Vagina (tissue), 2 donors: ENCODE results near the gene RPS6KB2. TPM values are rescaled to one million over a fixed set of nuclear protein-coding genes. Genes with fewer than 3 reads are reported as not detected.

Experiments used
- DNase-seq, 2 donors: peaks; one replicate each; pipeline ENCODE4 v3.0.0-alpha.2; 2017; ENCODE audit errors: extremely low spot score in 2 of 2
- H3K27ac ChIP-seq: fragments of 200-600 bp; sonication (generic); one replicate; pipeline ENCODE4 v1.5.1; 2019
- H3K27me3 ChIP-seq: fragments of 200-600 bp; sonication (generic); one replicate; pipeline ENCODE4 v1.5.1; 2019
- H3K36me3 ChIP-seq, 2 donors: fragments of 200-600 bp; sonication (generic); one replicate each; pipeline ENCODE4 v1.5.1; 2017 to 2019
- H3K4me1 ChIP-seq: fragments of 200-600 bp; sonication (generic); one replicate; pipeline ENCODE4 v1.5.1; 2019
- H3K4me3 ChIP-seq, 2 donors: fragments of 200-600 bp; sonication (generic); 1 replicate in 1 of 2; 2 replicates in 1 of 2; pipeline ENCODE4 v1.5.1; 2016 to 2019
- H3K9me3 ChIP-seq: fragments of 200-600 bp; sonication (generic); one replicate; pipeline ENCODE4 v1.5.1; 2019
- CTCF ChIP-seq, 3 experiments: fragments of 450-650 bp in 2 of 3; fragments of 200-600 bp in 1 of 3; sonication (generic) in 1 of 3; IDR thresholded peaks; one replicate each; pipeline ENCODE4 v1.5.1; 2017 to 2019; ENCODE audit warnings: antibody characterized with exemption in 3 of 3, mild to moderate bottlenecking in 2 of 3, moderate library complexity in 2 of 3
- POLR2A ChIP-seq, 2 donors: fragments of 450-650 bp; IDR thresholded peaks; one replicate each; pipeline ENCODE4 v1.6.1; 2017; ENCODE audit warnings: antibody characterized with exemption in 2 of 2, mild to moderate bottlenecking in 2 of 2, moderate library complexity in 2 of 2
- POLR2AphosphoS5 ChIP-seq, 2 donors: sonication (generic); formaldehyde crosslinking; IDR thresholded peaks; one replicate each; pipeline ENCODE4 v1.9.0; 2017; ENCODE audit warnings: antibody characterized with exemption in 2 of 2, mild to moderate bottlenecking in 2 of 2, low read depth in 1 of 2; ENCODE audit not compliant: insufficient read depth in 1 of 2
- intact Hi-C: fragments of 100-400 bp; cut with DNase I; formaldehyde crosslinking; loops from one replicate; pipeline ENCODE4 v1.15.1; 2023
- total RNA-seq: library from RNA; depleted of rRNA; stranded (reverse); fragments of >200 nt; gene quantifications from one replicate; pipeline ENCODE4 v1.2.3, GENCODE V29; 2016

Gene RPS6KB2
- total RNA-seq, 1 donor from 2014 or later: 50.6 TPM

- Histone ChIP-seq H3K9me3 (no peaks in the 10 kb centered on the region), H3K27me3 (peaks cover 5% of the 10 kb centered on the region), H3K27ac (no peak overlapping the region), H3K4me1 (peaks cover 30% of the 10 kb centered on the region), H3K36me3 (no peaks in the 10 kb centered on the region), H3K4me3 (no peak overlapping the region)
- intact Hi-C loops: no loop called here
- no peak for DNase-seq
- no peak for TF ChIP-seq POLR2AphosphoS5 (IDR thresholded peaks at IDR 0.05; ENCODE audit: insufficient read depth in 1 of 2, low read depth in 1 of 2)
- TF ChIP-seq POLR2A (IDR thresholded peaks at IDR 0.05): no peak
- TF ChIP-seq CTCF (IDR thresholded peaks at IDR 0.05): no peak
These were observed 15.7 kb upstream of the RPS6KB2 start for GRCh38 chr11:67412495-67413179.

- Histone ChIP-seq H3K27me3 (peaks cover 5% of the 10 kb centered on the region), H3K27ac (no peak overlapping the region)
These were observed 14.9 kb upstream of the RPS6KB2 start for GRCh38 chr11:67413266-67413849.

GRCh38 chr11:67415501-67416304, 12.6 kb upstream of the RPS6KB2 start, which contains the start of gene CARNS1:
CARNS1 (plus strand) TSS chr11:67415678; CDS start chr11:67416200, 522 bp downstream.
- Histone ChIP-seq H3K36me3 (no peaks in the 10 kb centered on the region), H3K27me3 (peaks cover 5% of the 10 kb centered on the region), H3K4me3 (peak within 1 kb of the TSS; percentile 29 to 46), H3K27ac (peak within 1 kb of the TSS; percentile 33), H3K4me1 (peaks cover 57% of the 10 kb centered on the region), H3K9me3 (no peaks in the 10 kb centered on the region)
- DNase-seq: no peak
- TF ChIP-seq POLR2AphosphoS5 (IDR thresholded peaks at IDR 0.05; ENCODE audit: insufficient read depth in 1 of 2, low read depth in 1 of 2) (no peak), POLR2A (IDR thresholded peaks at IDR 0.05) (no peak), CTCF (IDR thresholded peaks at IDR 0.05) (no peak)
- intact Hi-C loops: no loop called here

More at GRCh38 chr11:67413266-67413849, 14.9 kb upstream of the RPS6KB2 start:
- H3K4me1 ChIP-seq: peaks cover 37% of the 10 kb centered on the region
- TF ChIP-seq POLR2AphosphoS5 (IDR thresholded peaks at IDR 0.05; ENCODE audit: insufficient read depth in 1 of 2, low read depth in 1 of 2): no peak
- TF ChIP-seq POLR2A (IDR thresholded peaks at IDR 0.05): no peak
- TF ChIP-seq CTCF (IDR thresholded peaks at IDR 0.05): no peak
- H3K36me3 ChIP-seq: no peaks in the 10 kb centered on the region
- intact Hi-C loops: no loop called here
- H3K9me3 ChIP-seq: no peaks in the 10 kb centered on the region
- H3K4me3 ChIP-seq: no peak overlapping the region
- DNase-seq: no peak

- intact Hi-C loops: no loop called here
- Histone ChIP-seq H3K9me3 (no peaks in the 10 kb centered on the region), H3K27ac (peak overlapping the region; percentile 33), H3K27me3 (peaks cover 5% of the 10 kb centered on the region), H3K4me1 (peaks cover 62% of the 10 kb centered on the region), H3K36me3 (no peaks in the 10 kb centered on the region), H3K4me3 (no peak overlapping the region)
- TF ChIP-seq CTCF (IDR thresholded peaks at IDR 0.05) (no peak), POLR2AphosphoS5 (IDR thresholded peaks at IDR 0.05; ENCODE audit: insufficient read depth in 1 of 2, low read depth in 1 of 2) (no peak), POLR2A (IDR thresholded peaks at IDR 0.05) (no peak)
- DNase-seq: no peak
These were observed 11.6 kb upstream of the RPS6KB2 start for GRCh38 chr11:67416416-67417335.
